AG08396 (cell line): ENCODE measurements around the gene PHACTR3.

Experiments
- DNase-seq: peaks from one replicate; pipeline ENCODE4 v3.0.0; 2012; ENCODE audit warnings: low spot score, mixed read lengths

Gene PHACTR3

DNA sequence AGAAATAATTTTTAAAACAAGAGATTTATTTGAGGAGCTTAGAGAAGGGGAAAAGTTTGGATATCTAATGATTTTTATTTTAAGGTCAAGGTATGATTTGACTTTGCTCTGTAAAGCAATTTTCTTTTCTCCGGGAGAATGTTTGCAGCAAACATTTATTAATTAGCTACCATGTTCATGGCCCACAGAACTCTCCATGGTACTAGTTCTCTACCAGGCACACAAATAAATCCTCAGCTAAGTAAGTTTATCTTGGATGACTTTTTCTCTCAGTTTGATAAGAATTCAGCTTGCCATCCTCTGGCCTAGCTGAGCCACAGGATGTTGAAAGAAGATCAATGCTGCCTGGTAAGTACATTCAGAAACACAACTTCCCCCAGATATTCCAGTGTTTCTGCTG lies 94.3 kb downstream of the PHACTR3 start:
- no peak for DNase-seq

DNA sequence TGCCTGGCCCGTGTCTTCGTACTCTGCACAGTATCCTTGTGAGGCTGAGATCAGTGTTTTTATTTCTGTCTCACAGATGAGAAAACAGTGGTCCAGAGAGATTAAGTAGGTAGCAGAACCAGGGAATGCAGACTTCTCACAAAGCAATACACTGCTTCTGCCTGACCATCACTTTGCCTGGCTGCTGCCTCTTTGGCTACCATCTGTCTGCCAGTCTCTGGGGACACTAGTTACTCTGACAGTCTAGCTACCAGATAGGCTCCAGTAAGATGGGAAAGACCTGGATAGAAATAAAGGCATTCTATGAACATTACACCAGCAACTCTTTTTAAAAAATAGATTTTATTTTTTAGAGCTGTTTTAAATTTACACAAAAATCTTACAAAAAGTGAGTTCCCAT lies 96.9 kb downstream of the PHACTR3 start:
- DNase-seq = no peak

DNA sequence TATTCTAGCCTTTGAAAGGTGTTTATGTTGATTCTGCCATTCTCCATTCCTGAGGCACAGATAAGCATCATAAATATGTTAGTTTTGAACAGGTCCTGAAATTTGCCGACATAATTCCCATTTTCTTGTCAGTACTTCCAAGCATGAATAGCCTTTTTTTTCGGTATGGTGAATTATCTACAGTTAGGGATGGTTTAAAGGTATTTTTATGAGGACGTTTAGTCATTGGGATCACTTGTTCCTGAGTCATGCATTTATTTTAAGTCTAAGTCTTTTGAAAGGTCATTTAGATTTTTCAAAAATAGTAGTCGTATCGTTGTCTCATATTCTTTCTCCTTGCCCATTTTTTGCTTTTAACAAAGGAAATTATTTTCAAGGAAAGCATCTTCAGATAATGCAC lies 98.7 kb downstream of the PHACTR3 start:
- DNase-seq = no peak

GRCh38 chr20:59705651-59706399 lies 101.5 kb downstream of the PHACTR3 start:
- no peak for DNase-seq

DNA sequence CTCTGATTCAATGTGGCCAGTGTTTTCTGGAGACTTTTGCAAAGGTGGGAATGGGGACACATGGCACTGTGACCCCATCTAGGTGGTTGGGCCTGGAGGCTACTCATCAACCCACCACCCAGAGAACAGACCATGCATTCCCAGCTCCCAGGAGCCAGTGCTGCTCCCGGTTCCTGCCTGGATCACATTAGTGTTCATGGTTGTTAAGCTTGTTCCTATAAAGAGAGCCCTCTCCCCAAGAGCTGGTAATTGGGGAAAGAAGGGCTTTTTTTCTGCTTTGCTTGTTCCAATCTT lies 102.0 kb downstream of the PHACTR3 start:
- DNase-seq = no peak

DNA sequence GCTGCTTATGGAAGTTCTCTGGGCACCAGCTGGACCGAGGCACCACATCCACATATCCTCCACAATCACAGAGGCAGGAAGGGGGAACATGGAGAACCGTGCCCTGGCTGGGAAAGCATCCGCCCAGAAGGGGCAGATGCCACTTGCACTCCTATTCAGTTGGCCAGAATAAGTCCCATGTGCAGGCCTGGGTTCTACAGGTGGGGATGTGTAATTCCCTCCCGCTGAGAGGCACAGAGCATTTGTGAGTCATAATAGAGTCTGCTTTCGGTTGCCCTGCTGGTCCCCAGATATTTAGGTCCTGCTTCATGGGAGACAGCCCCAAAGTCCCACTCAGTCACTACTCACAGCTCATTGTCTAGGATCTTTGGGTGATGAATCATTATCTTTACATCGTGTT lies 104.0 kb downstream of the PHACTR3 start:
- no peak for DNase-seq

DNA sequence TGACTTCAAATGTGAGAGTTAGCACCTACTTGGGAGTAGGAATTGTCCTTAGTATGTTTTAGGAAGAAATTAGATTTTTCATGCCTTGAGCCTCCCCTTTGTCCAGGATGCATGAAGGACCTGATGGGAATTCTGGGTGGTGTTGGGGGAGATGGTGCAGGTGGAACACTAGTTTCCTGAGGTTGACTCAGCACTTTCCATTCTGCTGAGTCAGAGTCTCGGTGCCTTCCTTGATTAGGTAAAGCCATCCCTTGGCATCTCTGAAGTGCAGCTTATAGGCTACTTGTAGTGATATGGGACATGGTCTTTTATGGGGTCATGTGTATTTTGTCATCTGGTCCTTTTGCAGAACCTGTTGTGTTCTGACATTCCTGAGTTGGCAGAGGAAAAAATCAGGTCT lies 105.3 kb downstream of the PHACTR3 start:
- DNase-seq = no peak

DNA sequence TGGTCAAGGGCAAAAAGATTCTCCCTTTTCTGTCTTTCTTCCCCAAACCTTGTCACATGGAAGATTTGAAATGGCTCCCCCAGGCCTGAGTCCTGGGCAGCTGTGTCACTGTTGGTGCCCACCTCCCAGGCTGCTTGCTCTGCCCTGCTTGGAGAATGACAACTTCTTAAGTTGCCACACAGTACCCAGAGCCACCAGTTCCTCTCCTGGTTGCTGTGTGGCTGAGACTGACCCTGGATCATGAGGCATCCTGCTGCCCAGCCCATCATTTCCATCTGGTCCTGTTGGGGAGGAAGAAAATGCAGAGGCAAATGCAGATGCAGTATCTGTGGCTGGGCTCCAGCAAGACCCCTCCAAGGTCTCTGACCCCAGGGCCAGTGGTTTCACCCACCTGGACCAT lies 113.7 kb downstream of the PHACTR3 start:
- no peak for DNase-seq

- no peak for DNase-seq
These were observed 114.4 kb downstream of the PHACTR3 start for GRCh38 chr20:59718751-59719150.

- DNase-seq = no peak
These were observed 115.7 kb downstream of the PHACTR3 start for GRCh38 chr20:59720013-59720412.

DNA sequence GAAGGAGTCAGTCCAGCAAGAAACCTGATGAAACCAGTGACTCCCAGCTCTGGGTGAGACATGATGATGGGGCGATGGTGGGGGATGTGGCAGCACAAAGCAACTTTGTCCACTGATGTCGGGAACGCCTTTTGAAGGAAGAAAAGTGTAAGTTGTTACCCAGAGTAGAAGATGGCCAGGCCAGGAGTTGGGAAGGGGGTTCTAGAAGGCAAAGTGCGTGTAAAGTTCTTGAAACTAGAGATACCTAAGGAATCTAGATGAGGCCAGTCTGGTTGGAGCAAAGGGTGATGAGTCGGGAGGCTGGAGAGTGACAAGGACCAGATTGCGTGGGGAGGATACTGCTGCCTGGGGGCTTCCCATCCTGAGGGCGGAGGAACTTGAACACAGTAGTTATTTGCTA lies 117.0 kb downstream of the PHACTR3 start:
- no peak for DNase-seq

DNA sequence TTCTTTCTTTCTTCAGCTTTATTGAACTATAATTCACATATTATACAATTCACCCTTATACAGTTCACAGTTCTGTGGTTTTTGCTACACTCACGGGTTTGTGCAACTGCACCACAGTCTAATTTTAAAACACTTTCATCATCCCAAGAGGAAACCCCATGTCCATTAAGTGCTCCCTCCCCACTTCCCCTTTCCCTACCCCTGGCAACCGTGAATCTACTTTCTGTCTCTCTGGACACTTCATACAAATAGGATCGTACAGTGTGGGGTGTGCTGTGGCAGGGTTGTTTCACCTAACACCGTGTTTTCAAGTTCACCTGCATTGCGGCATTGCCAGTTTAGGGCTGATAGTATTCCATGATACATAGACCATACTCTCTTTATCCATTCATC lies 118.8 kb downstream of the PHACTR3 start:
- DNase-seq = no peak

DNA sequence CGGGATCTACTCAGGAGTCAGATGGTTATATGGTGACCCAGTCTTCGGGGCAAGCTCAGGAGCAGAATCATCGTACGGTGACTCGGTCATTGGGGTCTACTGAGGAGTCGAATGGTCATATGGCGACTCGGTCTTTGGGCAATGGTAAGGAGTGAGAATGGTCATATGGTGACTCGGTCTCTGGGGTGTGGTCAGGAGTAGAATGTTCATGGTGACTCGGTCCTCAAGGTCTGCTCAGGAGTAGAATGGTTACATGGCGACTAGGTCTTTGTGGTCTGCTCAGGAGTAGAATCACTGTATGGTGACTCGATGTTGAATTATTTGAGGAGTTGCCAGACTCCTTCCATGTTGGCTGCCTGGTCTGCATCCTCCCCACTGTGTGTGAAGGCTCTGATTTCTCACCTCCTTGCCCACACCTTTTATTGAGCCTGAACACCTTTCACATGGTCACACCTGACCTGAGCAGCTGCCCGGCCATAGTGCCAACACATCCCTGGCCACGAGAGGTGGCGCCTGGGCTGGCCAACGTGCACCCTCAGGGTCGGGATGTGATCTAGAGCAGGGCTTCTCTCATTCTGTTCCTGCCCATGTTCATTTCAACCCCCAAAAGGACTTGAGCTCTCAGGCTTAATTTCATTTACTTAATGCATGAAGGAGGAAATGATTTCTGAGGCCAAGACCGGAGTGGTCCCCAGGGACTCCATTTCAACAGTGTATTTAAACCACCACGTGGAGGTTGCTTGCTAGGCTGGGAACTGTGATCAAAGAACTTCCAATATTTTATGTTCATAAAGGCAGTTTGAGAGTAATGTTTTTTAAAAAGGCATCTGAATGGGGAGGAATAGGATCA lies 119.5 kb downstream of the PHACTR3 start:
- DNase-seq = no peak

DNA sequence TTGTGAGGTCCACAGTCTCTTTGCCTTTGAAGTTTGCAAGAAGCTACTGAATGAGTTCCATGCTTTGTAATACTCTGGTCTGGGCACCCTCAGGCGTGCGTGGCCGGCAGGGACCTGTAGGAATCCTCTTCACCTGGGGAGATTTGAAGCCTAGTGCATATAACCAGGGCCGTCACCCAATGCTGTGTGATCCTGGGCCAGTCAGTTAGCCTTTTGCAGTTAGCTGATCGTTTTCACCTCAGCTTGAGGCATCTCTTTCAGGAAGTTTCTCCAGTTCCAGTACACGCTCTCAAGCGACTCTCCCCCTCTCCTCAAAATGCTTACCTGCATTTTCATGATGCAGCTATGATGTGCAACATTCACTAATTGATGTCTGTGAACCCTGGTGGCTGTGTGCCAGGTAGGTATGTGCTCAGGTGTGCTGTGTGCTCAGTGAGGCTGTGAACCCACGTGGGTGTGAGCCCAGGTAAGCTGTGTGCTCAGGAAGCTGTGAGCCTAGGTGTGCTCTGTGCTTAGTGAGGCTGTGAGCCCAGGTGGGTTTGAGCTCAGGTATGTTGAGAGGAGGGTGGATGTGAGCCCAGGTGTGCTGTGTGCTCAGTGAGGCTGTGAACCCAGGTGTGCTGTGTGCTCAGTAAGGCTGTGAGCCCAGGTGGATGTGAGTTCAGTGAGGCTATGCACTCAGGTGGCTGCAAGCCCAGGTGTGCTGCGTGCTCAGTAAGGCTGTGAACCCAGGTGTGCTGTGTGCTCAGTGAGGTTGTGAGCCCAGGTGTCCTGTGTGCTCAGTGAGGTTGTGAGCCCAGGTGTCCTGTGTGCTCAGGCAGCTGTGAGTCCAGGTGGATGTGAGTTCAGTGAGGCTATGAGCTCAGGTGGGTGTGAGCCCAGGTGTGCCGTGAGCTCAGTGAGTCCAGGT lies 120.4 kb downstream of the PHACTR3 start:
- no peak for DNase-seq

DNA sequence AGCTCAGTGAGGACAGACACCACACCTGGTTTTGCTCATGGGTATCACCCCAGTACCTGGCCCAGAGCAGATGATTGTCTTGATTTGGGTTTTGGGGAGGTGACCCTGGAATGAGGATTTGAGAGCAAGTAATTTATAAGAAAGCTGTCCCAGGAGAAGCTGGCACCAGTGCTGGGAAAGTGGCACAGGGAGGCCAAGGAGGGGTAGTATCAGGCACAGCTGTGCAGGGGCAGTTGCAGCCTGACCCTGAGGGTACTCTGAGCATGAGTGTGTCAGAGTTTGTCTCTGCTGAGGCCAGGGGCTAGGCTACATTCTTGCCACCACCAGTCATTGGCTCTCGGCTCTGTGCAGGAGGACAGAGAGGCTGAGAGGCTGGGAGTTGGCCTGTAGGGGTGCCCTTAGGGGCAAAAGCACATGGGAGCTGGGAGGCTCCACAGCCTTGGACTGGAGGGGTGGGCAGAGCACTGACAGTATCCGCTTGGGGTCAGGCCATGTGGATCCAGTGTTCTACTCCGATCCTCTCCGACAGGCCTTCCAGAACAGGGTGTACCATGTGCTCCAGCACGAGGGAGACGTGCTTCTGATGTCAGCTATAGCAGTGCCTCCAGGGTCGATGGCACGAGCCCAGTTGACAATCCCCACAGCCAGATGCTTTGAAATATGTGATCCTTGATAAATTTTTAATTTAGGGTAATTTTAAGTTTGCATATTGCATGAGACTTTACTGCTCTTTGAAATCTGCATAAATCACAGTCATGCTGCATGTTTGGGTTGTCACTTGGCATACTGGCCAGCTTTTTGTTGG lies 121.3 kb downstream of the PHACTR3 start:
- DNase-seq = no peak

GRCh38 chr20:59726281-59726595 lies 121.9 kb downstream of the PHACTR3 start:
- DNase-seq = no peak

DNA sequence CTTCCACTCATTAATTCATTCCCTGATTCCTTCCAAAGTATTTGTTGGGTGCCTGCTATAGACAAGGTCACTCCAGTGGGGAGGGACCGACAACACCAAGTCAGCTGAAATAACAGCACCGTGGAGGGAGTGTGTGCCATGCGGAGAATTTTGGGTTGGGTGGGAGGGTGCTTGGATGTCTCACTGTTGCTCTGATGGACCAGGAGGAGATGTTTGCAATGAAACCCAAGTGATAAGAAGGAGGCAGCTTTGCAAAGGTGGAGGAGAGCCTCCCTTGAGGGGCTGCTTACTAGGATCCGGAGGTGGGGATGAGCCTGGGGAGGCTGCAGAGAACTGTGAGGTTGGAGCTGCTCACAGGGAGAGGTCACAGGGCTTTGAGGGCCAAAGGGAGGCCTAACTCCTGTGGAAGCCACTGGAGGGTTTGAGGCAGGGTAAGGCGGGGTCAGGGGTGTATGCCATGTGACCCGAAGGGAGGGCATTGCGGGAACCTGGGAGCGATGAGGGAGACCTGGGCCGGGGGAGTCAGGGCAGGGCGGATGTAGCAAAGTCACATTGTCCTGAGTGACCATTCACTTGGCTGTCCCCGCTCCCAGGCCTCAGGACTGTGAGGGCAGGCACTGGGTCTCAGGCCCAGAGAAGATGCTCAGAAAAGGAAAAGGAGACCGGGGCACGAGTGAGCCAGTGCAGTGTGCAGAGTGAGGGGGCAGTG lies 124.5 kb downstream of the PHACTR3 start:
- DNase-seq = no peak

GRCh38 chr20:59729506-59729905 lies 125.2 kb downstream of the PHACTR3 start:
- DNase-seq = no peak

DNA sequence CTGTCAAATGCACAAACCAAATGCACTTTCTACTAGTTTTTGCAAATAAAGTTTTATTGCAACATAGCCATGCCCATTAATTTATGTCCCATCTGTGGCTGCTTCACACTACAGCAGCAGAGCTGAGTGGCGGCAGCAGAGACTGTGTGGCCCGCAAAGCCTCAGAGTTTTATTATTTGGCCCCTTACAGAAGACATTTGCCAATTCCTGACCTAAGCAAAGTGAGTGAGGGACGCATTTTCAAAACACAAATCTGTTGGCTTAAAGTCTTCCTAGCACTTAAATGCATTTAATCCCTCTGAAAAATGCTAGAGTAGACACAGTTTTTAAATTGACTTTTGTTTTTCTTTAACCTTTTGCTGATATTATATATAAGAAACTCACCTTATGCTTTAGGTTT lies 126.4 kb downstream of the PHACTR3 start:
- no peak for DNase-seq

DNA sequence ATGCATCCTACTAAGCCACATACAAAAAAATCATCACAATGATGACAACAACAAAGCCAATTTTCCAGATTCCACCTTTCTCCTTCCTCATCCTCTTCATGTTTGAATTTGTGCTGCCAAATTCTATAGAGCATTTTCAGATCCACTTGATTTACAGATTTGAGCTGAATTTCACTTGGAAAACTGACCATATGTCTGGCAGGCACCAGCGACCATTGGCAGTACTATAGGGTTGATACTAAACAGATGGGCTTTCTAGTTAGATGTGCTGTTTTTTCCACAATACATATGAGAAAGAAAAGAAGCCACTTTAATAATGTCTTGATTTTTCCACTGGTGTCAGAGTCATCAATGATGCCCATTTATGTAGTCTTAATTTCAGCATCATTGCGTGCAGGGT lies 127.0 kb downstream of the PHACTR3 start:
- no peak for DNase-seq

DNA sequence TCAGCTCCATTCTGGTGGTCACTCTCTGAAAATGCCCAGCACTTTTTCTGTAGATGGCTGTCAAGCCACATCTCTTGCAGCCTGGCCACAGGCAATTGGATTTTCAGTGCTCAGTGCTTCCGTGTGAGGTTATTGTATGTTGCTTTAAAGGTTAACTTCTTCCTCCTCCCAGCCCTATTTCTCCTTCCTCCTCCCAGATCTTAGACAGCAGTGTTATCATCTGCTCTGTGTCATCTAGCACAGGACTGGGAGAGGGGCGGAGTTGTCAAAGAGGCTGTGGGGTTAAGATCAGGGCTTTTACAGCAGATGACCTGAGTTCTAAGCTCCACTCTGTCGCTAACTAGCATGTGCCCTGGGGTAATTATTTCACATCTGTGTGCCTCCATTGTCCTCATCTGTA lies 129.0 kb downstream of the PHACTR3 start:
- no peak for DNase-seq
